Upper lobe of left lung (tissue), 4 donors: ENCODE measurements around the gene C1orf198.

Source experiments
- EP300 ChIP-seq, 4 donors: sonication (generic); formaldehyde crosslinking; IDR thresholded peaks; one replicate each; pipeline ENCODE4 v1.5.1; 2017; ENCODE audit warnings: antibody characterized with exemption in 4 of 4, control low read depth in 2 of 4
- POLR2A ChIP-seq, 4 donors: fragments of 450-650 bp; IDR thresholded peaks; one replicate each; pipeline ENCODE4 v1.5.1; 2016 to 2017; ENCODE audit warnings: antibody characterized with exemption in 4 of 4, mild to moderate bottlenecking in 2 of 4
- POLR2AphosphoS5 ChIP-seq, 2 donors: sonication (generic); formaldehyde crosslinking; IDR thresholded peaks; one replicate each; pipeline ENCODE4 v1.5.1; 2017; ENCODE audit warnings: antibody characterized with exemption in 2 of 2
- TF ChIP-seq, protein P1 (sequence below), 6 experiments: fragments of 450-650 bp in 4 of 6; fragments of 200-600 bp in 2 of 6; sonication (generic) in 2 of 6; IDR thresholded peaks; one replicate each; pipeline ENCODE4 v1.5.1; 2016 to 2019; ENCODE audit warnings: antibody characterized with exemption in 6 of 6

DNA sequence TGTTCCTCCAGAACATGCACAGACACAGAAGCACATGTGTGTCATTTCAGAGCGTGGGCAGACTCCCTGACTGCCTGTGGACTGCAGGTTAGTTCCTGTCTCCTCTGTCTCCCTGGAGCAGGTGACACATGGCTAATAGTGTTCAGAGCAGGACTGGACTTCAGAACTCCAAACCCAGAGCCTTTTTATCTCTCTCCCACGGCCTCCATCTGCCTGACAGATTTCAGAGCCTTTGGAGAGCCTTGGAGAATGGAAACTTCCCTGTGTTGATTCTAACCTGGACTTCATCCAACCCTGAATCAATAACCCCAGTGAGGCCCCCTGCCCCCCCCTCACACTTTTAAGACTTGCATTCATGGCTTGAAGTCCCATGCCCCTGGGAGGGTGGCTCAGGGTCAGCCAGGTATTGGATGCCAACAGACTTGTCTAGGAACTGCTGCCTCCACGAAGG is 44.4 kb downstream of the C1orf198 start:
- TF ChIP-seq, protein P1, sequence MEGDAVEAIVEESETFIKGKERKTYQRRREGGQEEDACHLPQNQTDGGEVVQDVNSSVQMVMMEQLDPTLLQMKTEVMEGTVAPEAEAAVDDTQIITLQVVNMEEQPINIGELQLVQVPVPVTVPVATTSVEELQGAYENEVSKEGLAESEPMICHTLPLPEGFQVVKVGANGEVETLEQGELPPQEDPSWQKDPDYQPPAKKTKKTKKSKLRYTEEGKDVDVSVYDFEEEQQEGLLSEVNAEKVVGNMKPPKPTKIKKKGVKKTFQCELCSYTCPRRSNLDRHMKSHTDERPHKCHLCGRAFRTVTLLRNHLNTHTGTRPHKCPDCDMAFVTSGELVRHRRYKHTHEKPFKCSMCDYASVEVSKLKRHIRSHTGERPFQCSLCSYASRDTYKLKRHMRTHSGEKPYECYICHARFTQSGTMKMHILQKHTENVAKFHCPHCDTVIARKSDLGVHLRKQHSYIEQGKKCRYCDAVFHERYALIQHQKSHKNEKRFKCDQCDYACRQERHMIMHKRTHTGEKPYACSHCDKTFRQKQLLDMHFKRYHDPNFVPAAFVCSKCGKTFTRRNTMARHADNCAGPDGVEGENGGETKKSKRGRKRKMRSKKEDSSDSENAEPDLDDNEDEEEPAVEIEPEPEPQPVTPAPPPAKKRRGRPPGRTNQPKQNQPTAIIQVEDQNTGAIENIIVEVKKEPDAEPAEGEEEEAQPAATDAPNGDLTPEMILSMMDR (IDR thresholded peaks at IDR 0.05) = no peak
- TF ChIP-seq POLR2A (IDR thresholded peaks at IDR 0.05) (no peak), EP300 (IDR thresholded peaks at IDR 0.05) (no peak), POLR2AphosphoS5 (IDR thresholded peaks at IDR 0.05) (no peak)
